Mucosa of gallbladder (tissue), 1 donor: ENCODE data around the gene CTNNA1. TPM values are rescaled to one million over a fixed set of nuclear protein-coding genes. Genes with fewer than 3 reads are reported as not detected.

Source experiments
- DNase-seq: peaks from one replicate; pipeline ENCODE4 v3.0.0-alpha.2; 2020; ENCODE audit warnings: low spot score
- total RNA-seq: library from RNA; stranded (reverse); gene quantifications from one replicate; pipeline ENCODE4 v1.2.1, GENCODE V29; 2021
- donor health status: DM: no; HTN: no; CAD: no.

Gene CTNNA1
- total RNA-seq, 1 donor from 2014 or later: 371 TPM

- DNase-seq: no peak
These were observed 97.7 kb downstream of the CTNNA1 start for GRCh38 chr5:138850865-138851435.

GRCh38 chr5:138853132-138853531 is 99.9 kb downstream of the CTNNA1 start:
- DNase-seq: no peak

GRCh38 chr5:138867011-138867410 is 113.8 kb downstream of the CTNNA1 start:
- DNase-seq: no peak

- DNase-seq: no peak
These were observed 115.8 kb downstream of the CTNNA1 start for GRCh38 chr5:138869038-138869437.

- DNase-seq: no peak
These were observed 116.7 kb downstream of the CTNNA1 start for GRCh38 chr5:138869763-138870500.

- no peak for DNase-seq
These were observed 117.4 kb downstream of the CTNNA1 start for GRCh38 chr5:138870611-138871010.

GRCh38 chr5:138872841-138873465 is 119.7 kb downstream of the CTNNA1 start:
- no peak for DNase-seq

GRCh38 chr5:138873466-138874221 is 120.4 kb downstream of the CTNNA1 start:
- no peak for DNase-seq

- no peak for DNase-seq
These were observed 121.0 kb downstream of the CTNNA1 start for GRCh38 chr5:138874241-138874640.

GRCh38 chr5:138874771-138875551 is 121.7 kb downstream of the CTNNA1 start, which contains the start of gene LRRTM2:
TSS of gene LRRTM2 (minus strand) at chr5:138875335. CDS start at chr5:138874911, 424 bp downstream.
- no peak for DNase-seq

GRCh38 chr5:138875552-138875875 is 122.3 kb downstream of the CTNNA1 start:
- DNase-seq: no peak

GRCh38 chr5:138875946-138876345 is 122.7 kb downstream of the CTNNA1 start:
- DNase-seq: no peak

GRCh38 chr5:138876811-138877210 is 123.6 kb downstream of the CTNNA1 start:
- DNase-seq: no peak

GRCh38 chr5:138878437-138879235 is 125.4 kb downstream of the CTNNA1 start:
- DNase-seq: no peak

GRCh38 chr5:138883211-138883610 is 130.0 kb downstream of the CTNNA1 start:
- no peak for DNase-seq

GRCh38 chr5:138884094-138884493 is 130.9 kb downstream of the CTNNA1 start:
- DNase-seq: no peak

- no peak for DNase-seq
These were observed 131.3 kb downstream of the CTNNA1 start for GRCh38 chr5:138884554-138884953.

- DNase-seq: no peak
These were observed 136.8 kb downstream of the CTNNA1 start for GRCh38 chr5:138889994-138890393.

GRCh38 chr5:138890644-138891043 is 137.4 kb downstream of the CTNNA1 start:
- DNase-seq: no peak

- no peak for DNase-seq
These were observed 142.7 kb downstream of the CTNNA1 start for GRCh38 chr5:138895918-138896317.

GRCh38 chr5:138898299-138898698 is 145.1 kb downstream of the CTNNA1 start:
- no peak for DNase-seq
